K562 (cell line): ENCODE results near the gene ANKLE2. TPM values are rescaled to one million over a fixed set of nuclear protein-coding genes. Genes with fewer than 3 reads are reported as not detected.

Source experiments
- CSDE1 ChIP-seq, 2 experiments: fragments of 450-650 bp; IDR thresholded peaks; 2 replicates each; pipeline ENCODE4 v1.6.1; 2016; ENCODE audit warnings: mild to moderate bottlenecking in 1 of 2
- HBP1 ChIP-seq: fragments of 450-650 bp; formaldehyde crosslinking; IDR thresholded peaks from 2 replicates; pipeline ENCODE4 v1.4.0; 2022; ENCODE audit warnings: missing genetic modification characterization
- HMG20A ChIP-seq: fragments of 450-650 bp; formaldehyde crosslinking; conservative IDR thresholded peaks from 2 replicates; pipeline ENCODE4 v1.4.0; 2020; ENCODE audit warnings: mild to moderate bottlenecking, mixed read lengths
- HMGN3 ChIP-seq: IDR thresholded peaks from 2 replicates; pipeline ENCODE4 v1.6.1; 2011; ENCODE audit warnings: borderline replicate concordance, low read depth, mild to moderate bottlenecking, mixed read lengths, low read length; ENCODE audit not compliant: insufficient read length; ENCODE audit errors: extremely low read depth
- ID3 ChIP-seq, 2 experiments: fragments of 250-450 bp in 1 of 2; fragments of 450-650 bp in 1 of 2; sonication (Bioruptor Pico) in 1 of 2; IDR thresholded peaks; 2 replicates each; pipeline versions ENCODE4 v1.6.1 to v1.8.0; 2016 to 2021; ENCODE audit warnings: mild to moderate bottlenecking in 2 of 2, moderate library complexity in 2 of 2, missing compliant biosample characterization in 1 of 2, missing genetic modification characterization in 1 of 2
- MIER1 ChIP-seq: fragments of 450-650 bp; IDR thresholded peaks from 2 replicates; pipeline ENCODE4 v1.6.1; 2016; ENCODE audit warnings: antibody characterized with exemption, mild to moderate bottlenecking, low read depth
- NBN ChIP-seq: fragments of 450-650 bp; IDR thresholded peaks from 2 replicates; pipeline ENCODE4 v1.6.1; 2016; ENCODE audit warnings: low read depth, mild to moderate bottlenecking
- RBM34 ChIP-seq: fragments of 200-400 bp; formaldehyde crosslinking; IDR thresholded peaks from 2 replicates; pipeline ENCODE4 v1.6.1; 2018; ENCODE audit warnings: low read length, borderline replicate concordance; ENCODE audit not compliant: insufficient read depth
- ZEB2 ChIP-seq: fragments of 450-650 bp; IDR thresholded peaks from 2 replicates; pipeline ENCODE4 v1.6.1; 2016
- ZNF318 ChIP-seq, 2 experiments: fragments of 450-650 bp; IDR thresholded peaks; 2 replicates each; pipeline ENCODE4 v1.6.1; 2016; ENCODE audit warnings: mild to moderate bottlenecking in 2 of 2, borderline replicate concordance in 1 of 2, low read depth in 1 of 2, moderate library complexity in 1 of 2
- polyA plus RNA-seq, 8 experiments: library from polyadenylated mRNA; depleted of rRNA in 4 of 8; stranded (reverse) in 5 of 8; unstranded in 3 of 8; fragments of >200 nt; fragmentation: Nextera tagmentation in 2 of 8; fragmentation: Illumina TruSeq in 1 of 8; extraction: Ambion mirVana in 2 of 8; extraction: Trizol in 1 of 8; gene quantifications; 2 replicates each; pipeline versions ENCODE4 v1.2.1 to v1.2.3, GENCODE V29; 2011 to 2014; ENCODE audit warnings: inconsistent platforms in 1 of 8, missing spikeins in 1 of 8
- total RNA-seq, 7 experiments: library from RNA; depleted of rRNA in 6 of 7; stranded (reverse); fragments of >200 nt in 6 of 7; fragmentation: Illumina TruSeq in 2 of 7; extraction: Trizol in 2 of 7; gene quantifications; 2 replicates each; pipeline versions ENCODE4 v1.2.1 to v1.2.3, GENCODE V29; 2011 to 2021; ENCODE audit warnings: low replicate concordance in 1 of 7

Gene ANKLE2
- total and polyA plus RNA-seq, 9 of the 15 experiments (the other 6 are each of a cell fraction or from before 2014, with no cell fraction given), result 3.2 to 57.7 (median 45.6) TPM

GRCh38 chr12:132719954-132720324 is 41.7 kb downstream of the ANKLE2 start (continued):
- TF ChIP-seq ZEB2 (no peak), RBM34 (no peak), ID3 (CRISPR knock-in tag; IDR thresholded peaks at IDR 0.05) (no peak), ID3 (tag; IDR thresholded peaks at IDR 0.05) (no peak), HMG20A (CRISPR knock-in tag) (no peak), CSDE1 (IDR thresholded peaks at IDR 0.05) (no peak), MIER1 (no peak), NBN (no peak), ZNF318 (IDR thresholded peaks at IDR 0.05; ENCODE audit: borderline replicate concordance in 1 of 2, low read depth in 1 of 2) (no peak), HMGN3 (no peak), HBP1 (CRISPR knock-in tag) (no peak)
